HG03521 (cell line): ENCODE results near the gene TNFRSF18.

ENCODE experiments used
- ATAC-seq: cut with Tn5 transposase; IDR thresholded peaks from one replicate; pipeline ENCODE4 v1.9.1; 2021; ENCODE audit warnings: mild to moderate bottlenecking, moderate library complexity; ENCODE audit not compliant: unreplicated experiment

TNFRSF18 gene

DNA sequence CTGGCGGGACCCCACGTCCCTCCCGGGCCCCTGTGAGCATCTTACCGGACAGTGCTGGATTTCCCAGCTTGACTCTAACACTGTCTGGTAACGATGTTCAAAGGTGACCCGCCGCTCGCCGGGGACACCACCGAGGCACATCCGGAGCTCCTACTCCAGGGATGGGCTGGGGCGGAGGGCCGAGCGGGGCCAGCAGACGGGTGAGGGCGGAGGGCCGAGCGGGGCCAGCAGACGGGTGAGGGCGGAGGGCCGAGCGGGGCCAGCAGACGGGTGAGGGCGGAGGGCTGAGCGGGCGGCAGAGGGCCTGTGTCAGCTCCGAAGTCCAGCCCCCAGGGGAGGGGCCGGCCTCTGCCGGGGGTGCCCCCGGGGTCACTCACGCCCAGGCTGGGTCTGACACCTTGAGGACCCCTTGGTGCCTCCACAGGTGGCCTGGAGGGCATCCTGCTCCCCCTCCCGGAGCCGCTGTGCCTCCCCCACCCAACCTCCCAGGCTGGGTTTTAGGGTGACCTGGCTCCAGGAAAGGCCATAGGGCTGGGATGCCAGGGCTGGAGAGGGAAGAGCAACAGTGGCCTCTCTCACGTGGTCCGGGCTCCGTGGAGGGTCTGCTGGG, 38.4 kb downstream of the TNFRSF18 start:
- no peak for ATAC-seq

DNA sequence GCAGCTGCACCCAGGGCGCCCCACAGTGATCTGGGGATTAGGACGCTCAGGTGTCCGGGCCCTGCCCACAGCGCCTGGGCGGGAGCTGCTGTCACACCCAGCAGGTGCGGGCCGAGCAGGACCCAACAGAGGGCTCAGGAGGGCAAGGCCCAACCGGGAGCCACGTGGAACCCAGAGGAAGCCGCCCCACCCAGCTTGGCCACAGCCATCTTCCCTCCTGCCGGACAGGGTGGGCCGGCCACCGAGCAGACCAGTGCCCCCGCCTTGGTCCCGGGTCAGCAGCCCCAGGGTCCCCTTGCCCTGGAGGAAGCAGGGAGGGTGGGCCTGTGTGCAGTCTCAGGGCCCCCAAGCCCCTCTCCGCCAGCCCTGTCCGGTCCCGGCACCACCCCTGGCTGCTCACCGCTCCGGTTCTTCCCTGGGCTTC, 39.0 kb downstream of the TNFRSF18 start:
- ATAC-seq = no peak

DNA sequence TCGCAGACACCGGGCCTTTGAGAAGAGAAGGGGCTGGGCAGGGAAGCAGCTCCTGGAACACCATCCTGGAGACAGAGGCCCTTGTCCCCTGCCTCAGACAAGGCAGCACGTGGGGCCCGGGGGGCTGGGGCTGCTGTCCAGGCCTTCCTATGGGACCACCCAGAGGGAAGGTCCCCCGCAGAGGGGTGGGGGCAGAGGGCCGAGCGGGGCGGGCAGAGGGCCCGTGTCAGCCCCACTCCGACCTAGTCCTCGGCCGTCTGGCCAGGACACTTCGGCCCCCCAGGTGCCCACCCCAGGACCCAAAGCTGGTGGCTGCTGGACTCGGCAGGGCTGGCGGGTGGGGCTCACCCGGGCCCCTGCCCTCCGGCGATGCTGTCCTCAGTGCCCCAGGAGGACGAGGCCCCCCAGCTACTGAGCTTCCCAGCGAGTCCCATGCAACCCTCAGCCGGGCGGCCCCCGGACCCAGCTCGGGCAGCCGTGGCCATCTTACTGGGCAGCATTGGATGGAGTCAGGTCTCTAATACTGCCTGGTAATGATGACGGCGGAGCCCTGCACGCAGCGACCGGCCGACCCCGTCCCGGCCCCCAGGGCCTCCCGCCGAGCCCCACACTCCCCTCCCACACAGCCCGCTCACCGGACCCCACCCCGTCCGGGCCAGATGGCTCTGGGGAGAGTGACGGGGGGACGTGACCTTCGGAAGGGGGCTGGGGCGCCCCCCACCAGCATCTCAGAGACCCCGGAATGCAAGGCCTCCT, 39.6 kb downstream of the TNFRSF18 start:
- ATAC-seq = no peak

DNA sequence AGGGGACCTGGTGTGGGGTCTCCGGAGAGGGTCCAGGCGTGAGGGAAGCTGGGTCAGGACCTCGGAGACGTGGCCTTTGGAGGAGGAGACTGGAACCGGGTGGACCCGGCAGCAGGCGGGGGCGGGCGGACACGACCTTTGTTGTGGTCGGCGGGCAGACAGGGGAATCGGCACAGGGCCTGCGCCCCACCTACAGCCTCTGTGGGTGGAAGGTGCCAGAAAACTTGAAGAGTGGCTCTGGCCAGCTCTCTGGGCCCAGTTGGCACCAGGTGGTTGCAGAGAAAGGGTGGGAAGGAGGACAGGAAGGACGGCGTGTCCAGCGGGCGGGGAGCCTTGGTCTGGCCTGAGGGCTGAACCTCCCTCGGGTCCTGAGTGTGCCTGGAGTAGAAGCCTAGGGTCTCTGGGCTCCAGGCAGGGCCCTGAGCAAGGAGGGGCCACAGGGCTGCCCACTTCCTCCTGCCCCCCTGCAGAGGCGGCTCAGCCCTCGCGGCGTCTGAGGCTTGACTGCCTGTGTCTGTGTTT, 40.4 kb downstream of the TNFRSF18 start:
- no peak for ATAC-seq

DNA sequence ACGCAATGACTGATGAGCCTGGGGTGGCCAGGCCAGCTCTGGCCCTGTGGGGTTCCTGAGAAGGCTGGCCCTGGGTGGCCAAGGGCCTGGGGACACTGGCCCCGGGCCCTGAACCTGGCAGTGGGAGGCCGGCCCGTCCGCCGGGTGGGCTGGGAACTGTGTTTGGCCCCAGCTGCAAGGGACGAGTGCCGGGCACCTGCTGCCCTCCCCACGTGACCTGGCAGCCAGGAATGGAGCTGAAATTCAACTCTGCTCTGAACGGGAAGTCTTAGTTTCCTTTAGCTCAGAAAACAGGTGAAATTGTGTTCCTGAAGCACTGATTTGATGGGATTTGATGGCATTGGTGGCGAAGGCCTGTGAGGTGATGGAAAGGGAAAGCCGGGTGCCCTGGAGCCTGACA, 40.9 kb downstream of the TNFRSF18 start:
- no peak for ATAC-seq

DNA sequence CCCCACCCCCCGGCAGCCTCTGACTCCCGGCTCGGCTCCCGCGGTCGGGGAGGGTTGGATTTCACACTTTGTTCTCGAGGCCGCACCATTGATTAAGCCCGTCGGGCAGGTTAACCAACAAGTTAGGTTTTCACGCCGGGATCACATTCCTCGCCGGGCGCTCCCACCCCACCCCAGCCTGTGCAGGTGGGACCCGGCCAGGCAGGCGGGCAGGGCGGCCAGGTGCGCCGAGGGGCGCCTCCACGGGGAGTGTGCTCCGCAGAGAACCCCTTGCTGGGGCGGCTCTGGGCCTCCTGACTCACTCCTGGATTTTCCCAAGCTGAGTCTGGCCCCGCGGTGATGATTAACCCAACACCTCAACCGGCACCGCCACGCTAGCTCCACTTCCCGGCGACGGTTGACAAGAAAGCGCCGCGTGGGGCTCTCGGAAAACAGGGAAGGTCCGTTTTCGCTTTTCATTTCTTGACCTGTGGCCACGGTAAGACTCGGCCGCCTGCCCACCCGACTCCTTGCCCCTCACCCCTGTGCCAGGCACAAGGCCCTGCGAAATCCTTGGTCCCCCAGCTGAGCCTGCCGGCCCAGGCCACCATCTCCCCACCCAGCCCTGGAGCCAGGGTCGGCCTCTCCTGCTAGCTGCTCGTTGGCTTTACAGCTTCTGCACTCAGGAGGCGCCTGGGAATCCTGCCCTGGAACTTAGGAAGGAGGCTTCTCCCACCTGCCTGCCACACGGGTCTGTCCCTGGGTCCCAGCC, 41.5 kb downstream of the TNFRSF18 start:
- ATAC-seq = no peak

DNA sequence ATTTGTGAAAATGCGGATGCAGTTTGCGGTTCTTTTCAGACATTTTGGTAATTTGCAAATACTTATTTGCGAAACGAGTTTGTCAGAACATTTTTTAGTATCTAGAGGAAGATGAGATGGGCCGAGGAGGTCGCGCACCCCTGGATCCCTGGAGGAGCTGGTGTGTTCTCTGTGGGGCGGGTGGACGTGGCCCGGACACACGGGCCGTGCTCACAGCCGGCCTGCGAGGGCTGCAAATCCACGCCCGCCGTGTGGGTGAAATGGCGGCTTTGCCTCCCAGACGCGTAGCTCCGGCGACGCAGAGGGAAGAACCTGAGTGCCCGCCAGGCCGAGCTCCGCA, 42.1 kb downstream of the TNFRSF18 start:
- ATAC-seq = no peak

DNA sequence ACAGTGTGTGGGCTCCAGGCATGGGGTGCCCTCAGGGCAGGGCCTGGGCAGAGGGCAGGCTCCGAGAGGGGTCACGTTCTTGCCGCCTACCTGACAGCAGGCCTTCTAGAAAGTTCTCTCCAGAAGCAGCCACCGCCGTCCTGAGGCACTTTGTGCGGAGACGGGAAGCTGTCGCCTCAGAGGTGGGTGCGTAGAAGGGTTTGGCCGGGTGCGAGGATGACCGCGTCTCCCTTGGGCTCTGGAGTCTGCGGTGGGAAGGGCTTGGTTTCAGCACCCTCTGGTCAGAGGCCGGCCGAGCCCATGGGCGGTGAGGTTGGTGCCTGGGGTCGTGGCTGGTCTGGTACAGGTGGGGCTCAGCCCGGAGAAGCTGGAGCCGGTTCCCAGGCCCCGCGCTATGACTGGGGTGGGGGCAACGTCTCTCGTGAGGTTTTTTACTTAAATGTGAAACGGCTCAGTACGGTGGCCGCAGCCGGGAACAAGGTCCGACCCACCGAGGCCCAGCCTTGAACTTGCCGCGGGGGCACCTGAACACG, 42.8 kb downstream of the TNFRSF18 start:
- no peak for ATAC-seq

DNA sequence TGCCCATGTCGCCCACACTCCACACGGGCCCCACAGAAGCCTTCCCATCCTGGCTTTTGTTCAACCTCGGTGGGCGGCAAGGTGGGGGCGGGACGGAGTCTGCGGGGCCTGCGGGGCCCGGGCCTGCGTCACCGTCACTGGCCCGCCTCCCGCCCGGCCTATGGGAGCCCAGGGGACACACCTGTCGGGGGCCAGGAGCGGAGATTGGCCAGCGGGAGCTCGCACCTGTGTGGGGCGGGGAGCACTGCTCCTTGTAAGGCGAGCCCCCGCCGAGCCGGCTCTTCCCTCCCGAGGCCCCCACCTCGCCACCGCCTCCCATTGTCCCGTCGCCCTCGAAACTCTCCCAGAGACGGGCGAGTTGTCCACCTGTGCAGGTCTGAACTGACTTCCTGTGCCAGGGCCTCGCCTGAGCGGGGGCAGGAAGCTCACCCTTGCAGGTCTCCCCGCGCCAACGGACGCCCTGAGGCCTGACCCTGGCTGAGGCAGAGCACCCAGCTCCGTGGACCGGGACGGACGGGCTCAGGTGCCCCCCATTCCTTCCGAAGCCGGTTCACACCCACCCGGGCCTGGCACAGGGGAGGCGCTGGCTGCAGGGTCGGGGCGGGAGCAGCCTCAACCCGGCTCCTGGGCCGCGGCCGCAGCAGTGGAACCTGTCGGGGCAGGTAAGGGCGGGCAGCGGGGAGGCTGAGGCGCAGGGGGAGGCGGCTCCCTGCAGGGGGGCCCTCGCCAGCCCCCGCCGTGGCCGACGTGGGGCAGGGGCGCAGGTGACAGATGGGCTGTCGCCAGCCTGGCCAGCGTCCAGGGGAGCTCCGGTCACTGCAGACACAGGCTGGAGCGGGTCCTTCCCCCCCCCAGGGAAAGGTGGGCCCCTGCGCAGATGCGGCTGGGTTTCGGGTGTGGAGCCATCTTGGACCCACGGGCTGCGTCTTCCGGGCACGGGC, 43.5 kb downstream of the TNFRSF18 start:
- ATAC-seq = no peak

DNA sequence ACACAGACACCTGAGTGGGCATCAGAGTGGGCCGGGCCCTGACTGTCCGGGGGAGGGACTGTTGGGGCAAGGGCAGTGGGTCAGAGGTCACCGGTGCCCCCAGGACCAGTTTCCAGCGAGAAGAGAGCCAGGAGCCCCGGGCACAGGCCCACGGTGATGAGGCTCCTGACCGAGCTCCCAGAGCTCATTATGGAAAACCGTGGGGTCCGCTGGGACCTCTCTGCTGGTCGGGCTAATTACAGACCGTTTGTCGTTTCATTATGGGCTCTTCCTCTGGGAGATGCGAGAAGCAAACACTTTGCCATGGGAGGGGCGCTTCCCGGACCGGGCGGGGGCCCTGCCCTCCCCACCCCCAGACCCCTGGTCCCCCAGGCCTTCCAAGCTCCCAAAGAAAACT, 44.7 kb downstream of the TNFRSF18 start:
- no peak for ATAC-seq

DNA sequence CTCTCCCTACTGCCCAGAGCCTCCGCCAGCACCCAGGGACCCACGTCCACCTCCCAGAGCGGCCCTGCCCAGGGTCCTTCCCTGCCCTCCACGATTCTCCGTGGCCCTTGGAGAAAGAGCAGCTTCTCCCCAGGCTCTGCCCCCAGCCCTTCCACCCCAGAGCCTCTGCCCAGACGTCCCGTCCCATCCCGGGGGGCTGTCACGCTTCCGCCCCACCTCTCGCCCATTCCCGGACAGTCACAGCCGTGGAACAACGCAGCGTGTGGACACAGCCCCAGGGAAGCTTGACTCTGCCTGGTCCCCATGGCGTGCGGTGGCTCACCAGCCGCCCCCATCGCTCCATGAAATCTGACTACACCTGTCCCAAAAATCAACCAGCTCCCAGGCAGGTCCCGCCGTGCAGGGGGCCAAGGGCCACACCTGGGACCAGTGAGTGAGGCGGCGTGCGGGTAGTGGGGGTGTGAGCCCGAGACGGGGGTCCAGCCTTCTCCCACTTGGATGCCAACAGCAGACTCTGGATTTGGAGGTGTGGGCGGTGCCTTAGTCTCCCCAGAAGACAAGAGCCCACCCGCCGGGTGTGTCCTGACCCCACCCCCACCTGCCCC, 45.2 kb downstream of the TNFRSF18 start:
- no peak for ATAC-seq

DNA sequence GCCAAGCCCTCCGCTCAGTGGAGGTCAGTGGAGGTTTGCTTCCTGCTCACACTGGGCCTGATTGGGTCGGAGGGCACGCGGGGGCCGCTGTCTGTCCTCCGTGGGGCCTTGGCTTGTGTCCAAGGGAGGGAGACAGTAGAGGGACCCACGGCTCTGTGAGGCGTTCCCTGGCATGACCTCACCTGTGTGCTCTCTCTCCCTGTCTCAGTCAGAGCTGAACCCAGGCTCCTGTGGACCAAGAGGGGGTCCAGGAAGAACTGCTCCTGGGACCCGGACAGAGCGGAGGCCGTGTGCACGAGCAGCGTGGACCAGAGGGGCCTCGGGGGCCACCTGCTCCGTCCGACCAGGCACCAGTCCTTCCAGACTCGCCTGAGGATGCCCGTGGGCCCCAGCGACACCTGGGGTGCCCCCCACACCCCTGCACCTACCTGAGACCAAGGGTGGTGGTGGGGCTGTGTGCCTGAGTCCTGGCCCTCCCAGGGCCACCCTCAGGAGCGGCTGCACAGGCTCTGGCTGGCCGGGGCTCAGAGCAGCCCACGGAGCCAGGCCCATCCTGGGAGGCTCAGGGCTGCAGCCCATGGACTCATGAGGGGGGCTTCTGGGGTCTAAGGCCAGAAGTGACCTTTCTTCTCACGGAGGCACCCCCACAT, 46.0 kb downstream of the TNFRSF18 start:
- no peak for ATAC-seq

DNA sequence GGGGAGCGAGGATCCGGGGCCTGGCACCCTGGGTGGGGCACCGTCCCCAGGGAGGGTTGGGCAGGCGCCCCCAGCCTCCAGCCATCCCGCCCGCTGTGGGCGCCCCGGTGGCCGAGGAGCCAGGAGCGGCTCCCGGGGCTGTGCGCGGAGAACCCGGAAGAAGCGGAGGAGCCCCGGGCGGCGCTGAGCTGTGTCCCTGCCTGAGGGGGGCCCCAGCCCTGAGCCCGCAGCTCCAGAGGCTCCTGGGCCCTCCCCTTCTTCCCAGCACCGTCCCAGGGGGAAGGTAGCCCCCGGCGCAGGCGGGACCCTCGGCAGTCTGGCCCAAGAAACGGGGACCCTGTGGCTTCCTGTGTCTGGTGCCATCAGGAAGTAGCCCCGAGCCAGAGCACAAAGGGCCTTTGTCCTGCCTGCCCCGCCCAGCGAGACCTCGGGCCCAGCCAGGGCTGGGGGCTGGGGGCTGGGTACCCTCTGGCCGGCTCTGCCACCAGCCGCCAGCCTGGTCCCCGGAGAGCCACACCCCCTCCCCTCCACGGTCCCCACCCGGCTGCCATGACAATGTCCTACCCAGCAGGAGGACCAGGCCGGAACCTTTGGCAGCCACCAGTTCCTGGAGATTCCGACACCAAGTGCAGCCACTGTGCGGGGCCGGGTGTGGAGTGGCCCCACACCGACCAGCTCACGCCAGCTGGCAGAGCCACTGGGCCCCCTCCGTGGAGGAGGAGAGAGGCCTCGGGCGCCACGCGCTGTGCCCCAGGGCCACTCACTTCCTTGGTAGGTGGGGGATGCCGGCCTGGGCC, 48.3 kb downstream of the TNFRSF18 start:
- no peak for ATAC-seq

DNA sequence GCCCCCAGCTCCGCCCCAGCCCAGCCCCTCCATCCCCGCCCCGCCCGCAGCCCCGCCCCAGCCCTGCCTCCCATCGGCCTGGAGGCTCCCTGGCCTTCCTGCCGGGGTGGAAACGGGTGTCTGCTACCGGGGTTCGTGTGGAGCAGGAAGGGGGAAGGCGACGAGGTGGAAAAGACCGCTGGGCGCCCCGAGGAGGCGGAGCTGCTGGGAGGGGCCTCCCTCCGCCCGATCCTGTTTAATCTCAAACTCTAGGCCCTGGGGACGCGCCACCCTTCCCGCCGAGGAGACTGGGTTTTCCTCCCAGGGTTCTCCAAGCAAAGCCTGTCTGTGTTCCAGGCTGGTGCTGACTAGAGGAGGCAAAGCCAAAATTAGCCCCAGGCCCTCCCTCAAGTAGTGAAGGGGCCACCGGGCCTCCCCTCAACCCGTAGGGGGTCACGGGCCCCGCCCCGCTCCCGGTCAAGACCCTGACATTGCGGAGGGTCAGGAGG, 48.9 kb downstream of the TNFRSF18 start:
- no peak for ATAC-seq

DNA sequence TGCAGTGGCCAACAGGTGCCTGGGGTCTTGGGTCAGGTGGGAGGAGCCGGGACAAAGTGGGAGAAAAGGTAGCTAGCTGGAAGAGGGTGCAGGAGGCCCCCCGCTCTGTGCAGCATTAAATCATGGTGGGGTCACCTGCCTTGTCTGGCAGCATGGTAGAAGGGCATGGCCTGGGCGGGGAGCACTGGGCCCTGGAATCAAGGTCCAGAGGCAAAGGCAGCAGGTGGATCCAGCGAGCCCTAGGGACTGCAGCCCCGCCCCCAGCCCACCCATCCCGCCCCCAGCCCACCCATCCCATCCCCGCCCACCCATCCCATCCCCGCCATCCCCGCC, 49.4 kb downstream of the TNFRSF18 start:
- ATAC-seq = no peak

DNA sequence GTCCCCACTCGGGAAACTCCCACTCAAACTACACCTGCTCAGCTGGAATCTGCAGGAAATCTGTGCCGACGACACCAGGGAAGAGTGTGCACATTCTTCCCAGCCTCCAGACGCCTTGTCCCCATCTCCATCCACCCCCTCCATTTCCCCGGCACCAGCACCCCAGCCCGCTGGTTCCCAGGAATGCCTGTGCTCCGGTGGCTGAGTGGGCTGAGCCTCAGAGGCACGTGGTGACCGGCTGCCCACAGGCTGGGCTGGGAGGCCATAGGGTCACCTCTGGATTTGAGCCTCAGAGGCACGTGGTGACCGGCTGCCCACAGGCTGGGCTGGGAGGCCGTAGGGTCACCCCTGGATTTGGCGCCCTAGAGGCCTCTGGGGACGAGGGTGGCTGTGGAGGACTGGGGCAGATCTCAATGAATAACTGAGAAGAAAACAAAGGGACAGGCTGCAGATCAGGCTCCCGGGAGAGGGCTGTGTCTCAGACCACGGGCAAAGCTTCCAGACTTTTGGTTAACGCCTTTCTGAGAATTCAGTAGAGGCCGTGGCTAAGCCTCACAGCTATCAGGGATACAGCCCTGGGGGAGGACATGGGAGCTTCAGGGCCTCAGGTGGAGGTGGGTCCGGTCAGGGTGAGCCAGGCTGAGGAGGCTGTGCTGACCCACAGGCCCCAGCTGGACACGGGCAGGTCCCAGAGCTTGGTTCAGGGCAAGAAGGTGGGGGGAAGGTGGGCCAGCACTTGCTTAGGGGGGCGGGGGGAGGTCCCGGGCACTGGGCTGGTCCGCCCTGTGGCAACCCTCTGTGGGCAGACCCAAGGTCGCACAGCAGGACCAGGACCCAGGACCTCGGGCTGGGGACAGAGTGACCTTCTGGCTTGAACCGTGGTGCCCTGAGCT, 50.0 kb downstream of the TNFRSF18 start:
- ATAC-seq = no peak

DNA sequence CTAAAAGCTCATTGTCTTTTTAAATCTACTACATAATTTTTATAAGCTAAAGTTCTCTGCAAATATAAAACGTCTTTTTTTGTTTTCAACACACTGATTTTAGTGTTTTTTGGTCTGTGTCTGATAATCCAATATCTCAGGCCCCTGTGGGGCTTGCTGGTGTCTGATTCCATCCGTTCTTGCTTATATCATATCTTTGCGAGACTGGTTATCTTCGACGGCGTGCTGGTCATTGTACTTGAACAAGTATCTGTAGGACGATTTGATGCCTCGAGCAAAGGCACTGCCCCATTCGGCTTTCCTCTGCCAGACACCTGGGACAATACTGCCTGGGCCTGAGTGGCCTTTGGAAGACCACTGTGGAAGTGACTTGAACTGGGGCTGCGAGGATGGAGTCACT, 51.1 kb downstream of the TNFRSF18 start:
- ATAC-seq = no peak

DNA sequence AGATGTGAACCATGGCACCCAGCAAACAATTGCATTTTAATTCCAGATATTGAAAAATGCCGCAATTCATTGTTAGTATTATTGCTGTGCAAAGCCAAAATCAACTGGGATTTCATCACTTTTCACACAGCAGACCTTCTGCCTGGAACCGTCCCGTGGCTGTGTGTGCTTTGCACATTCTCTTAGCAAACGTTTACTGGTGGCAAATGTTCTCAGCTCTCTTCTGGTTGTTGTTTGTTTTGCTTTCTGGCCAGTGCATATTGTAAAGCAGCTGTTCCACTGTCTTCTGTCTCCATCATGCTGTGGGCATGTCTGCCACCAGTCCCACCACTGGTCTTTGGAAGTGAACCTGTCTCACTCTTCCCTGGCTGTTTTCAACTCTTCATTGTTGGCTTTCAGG, 52.5 kb downstream of the TNFRSF18 start:
- ATAC-seq = no peak
